SK-N-SH (cell line): ENCODE results near the gene DMD. TPM values are rescaled to one million over a fixed set of nuclear protein-coding genes. Genes with fewer than 3 reads are reported as not detected.

Experiments
- CTCF ChIA-PET: fragments of 300-600, 350-600 bp; formaldehyde crosslinking; extraction: SDS; loops from one replicate; lab custom pipeline; 2021; lab: Yijun Ruan, JAX
- POLR2A ChIA-PET: fragments of 350-600 bp; sonication (Branson Sonifier 250); formaldehyde crosslinking; extraction: SDS; loops from one replicate; lab custom pipeline; 2020; ENCODE audit warnings: antibody characterized with exemption, inconsistent platforms; lab: Yijun Ruan, JAX
- DNase-seq: peaks from one replicate; pipeline ENCODE4 v3.0.0; 2012
- H2AFZ ChIP-seq: fragments of 200-600 bp; sonication (generic); 2 replicates; pipeline ENCODE4 v1.8.1; 2016; ENCODE audit warnings: antibody characterized with exemption, mild to moderate bottlenecking, low read depth
- H3F3A ChIP-seq: fragments of 200-600 bp; sonication (generic); replicated peaks from 2 replicates; pipeline ENCODE3; 2016; ENCODE audit warnings: antibody characterized with exemption, mild to moderate bottlenecking; ENCODE audit not compliant: insufficient read depth
- H3K27ac ChIP-seq, 2 experiments: fragments of 200-500 bp in 1 of 2; fragments of 200-600 bp in 1 of 2; sonication (Bioruptor generic) in 1 of 2; sonication (generic), shearing (Covaris generic) in 1 of 2; 2 replicates each; pipeline versions ENCODE4 v1.5.1 to v1.6.1; 2014 to 2016; ENCODE audit warnings: low read depth in 2 of 2, inconsistent platforms in 1 of 2, low read length in 1 of 2, mild to moderate bottlenecking in 1 of 2, mixed read lengths in 1 of 2
- H3K27me3 ChIP-seq: fragments of 200-600 bp; sonication (generic), shearing (Covaris generic); 2 replicates; pipeline ENCODE4 v1.6.1; 2016; ENCODE audit warnings: mixed run types; ENCODE audit not compliant: insufficient read depth
- H3K36me3 ChIP-seq, 2 experiments: fragments of 200-500 bp in 1 of 2; fragments of 200-600 bp in 1 of 2; sonication (Bioruptor generic) in 1 of 2; sonication (generic) in 1 of 2; replicated peaks in 1 of 2; 2 replicates each; pipeline versions ENCODE3 to v1.5.1; 2014 to 2016; ENCODE audit warnings: low read length in 1 of 2, mild to moderate bottlenecking in 1 of 2; ENCODE audit not compliant: insufficient read depth in 2 of 2, control insufficient read depth in 1 of 2
- H3K4me1 ChIP-seq, 2 experiments: fragments of 200-500 bp in 1 of 2; fragments of 200-600 bp in 1 of 2; sonication (Bioruptor generic) in 1 of 2; sonication (generic), shearing (Covaris generic) in 1 of 2; 2 replicates each; pipeline versions ENCODE4 v1.5.1 to v1.6.1; 2014 to 2016; ENCODE audit warnings: low read depth in 1 of 2, low read length in 1 of 2, mixed run types in 1 of 2; ENCODE audit not compliant: insufficient read depth in 2 of 2, control insufficient read depth in 1 of 2
- H3K4me2 ChIP-seq: fragments of 200-600 bp; sonication (generic), shearing (Covaris generic); 2 replicates; pipeline ENCODE4 v1.6.1; 2017; ENCODE audit warnings: mixed run types
- H3K4me3 ChIP-seq, 2 experiments: fragments of 200-500 bp in 1 of 2; fragments of 200-600 bp in 1 of 2; sonication (Bioruptor generic) in 1 of 2; sonication (generic), shearing (Covaris generic) in 1 of 2; 2 replicates each; pipeline versions ENCODE4 v1.5.1 to v1.8.1; 2014 to 2016; ENCODE audit warnings: low read depth in 2 of 2, inconsistent platforms in 1 of 2, low read length in 1 of 2, mild to moderate bottlenecking in 1 of 2, mixed read lengths in 1 of 2, moderate library complexity in 1 of 2
- H3K79me2 ChIP-seq: fragments of 200-600 bp; sonication (generic); 2 replicates; pipeline ENCODE4 v1.8.1; 2017; ENCODE audit warnings: mild to moderate bottlenecking; ENCODE audit not compliant: insufficient read depth
- H3K9ac ChIP-seq: fragments of 200-600 bp; sonication (generic); 2 replicates; pipeline ENCODE4 v1.6.1; 2017; ENCODE audit warnings: mixed run types
- H3K9me2 ChIP-seq: fragments of 200-600 bp; sonication (generic); 2 replicates; pipeline ENCODE4 v1.6.1; 2017; ENCODE audit warnings: mixed run types
- H3K9me3 ChIP-seq: fragments of 200-600 bp; sonication (generic); 2 replicates; pipeline ENCODE4 v1.6.1; 2017; ENCODE audit warnings: mixed run types, mild to moderate bottlenecking, moderate library complexity
- H4K20me1 ChIP-seq: fragments of 200-600 bp; sonication (generic); 2 replicates; pipeline ENCODE4 v1.6.1; 2017; ENCODE audit warnings: mild to moderate bottlenecking, mixed run types; ENCODE audit not compliant: insufficient read depth
- CHD2 ChIP-seq: fragments of 150-350 bp; IDR thresholded peaks from 2 replicates; pipeline ENCODE4 v1.6.1; 2018; ENCODE audit warnings: low read length; ENCODE audit not compliant: partially characterized antibody
- EZH2phosphoT487 ChIP-seq: fragments of 200-600 bp; sonication (generic); IDR thresholded peaks from 2 replicates; pipeline ENCODE4 v1.6.1; 2017; ENCODE audit warnings: low read depth, mixed run types, mild to moderate bottlenecking, antibody characterized with exemption, moderate library complexity, borderline replicate concordance
- FOSL2 ChIP-seq: IDR thresholded peaks from 2 replicates; pipeline ENCODE4 v1.4.0; 2012; ENCODE audit warnings: low read depth, mild to moderate bottlenecking, moderate library complexity, borderline replicate concordance
- GABPA ChIP-seq: IDR thresholded peaks from 2 replicates; pipeline ENCODE4 v1.4.0; 2012; ENCODE audit warnings: low read depth, mild to moderate bottlenecking
- GATA2 ChIP-seq: sonication (generic); formaldehyde crosslinking; IDR thresholded peaks from 2 replicates; pipeline ENCODE4 v1.5.0; 2020; ENCODE audit warnings: mild to moderate bottlenecking, missing genetic modification reagents
- MEF2A ChIP-seq: IDR thresholded peaks from 2 replicates; pipeline ENCODE4 v1.4.0; 2012; ENCODE audit warnings: low read depth, borderline replicate concordance
- MXI1 ChIP-seq: IDR thresholded peaks from 2 replicates; pipeline ENCODE4 v1.6.1; 2012; ENCODE audit warnings: mild to moderate bottlenecking, low read depth, low read length, improper control_type of control experiment
- NFIC ChIP-seq: IDR thresholded peaks from 2 replicates; pipeline ENCODE4 v1.4.0; 2012; ENCODE audit warnings: borderline replicate concordance
- PBX3 ChIP-seq: IDR thresholded peaks from 2 replicates; pipeline ENCODE4; 2012
- RAD21 ChIP-seq: IDR thresholded peaks from 2 replicates; pipeline ENCODE4 v1.6.1; 2012; ENCODE audit warnings: mild to moderate bottlenecking, low read length
- REST ChIP-seq: IDR thresholded peaks from 2 replicates; pipeline ENCODE4 v1.6.1; 2012; ENCODE audit warnings: mild to moderate bottlenecking, low read depth, low read length, moderate library complexity
- RXRA ChIP-seq: IDR thresholded peaks from 2 replicates; pipeline ENCODE4 v1.4.0; 2012; ENCODE audit warnings: low read depth, mild to moderate bottlenecking, borderline replicate concordance
- SMC3 ChIP-seq: IDR thresholded peaks from 2 replicates; pipeline ENCODE4 v1.6.1; 2012; ENCODE audit warnings: low read depth, low read length, improper control_type of control experiment
- TAF1 ChIP-seq: IDR thresholded peaks from 2 replicates; pipeline ENCODE4 v1.6.1; 2012; ENCODE audit warnings: low read depth, mild to moderate bottlenecking, low read length, moderate library complexity, borderline replicate concordance
- TCF12 ChIP-seq: IDR thresholded peaks from 2 replicates; pipeline ENCODE4 v1.4.0; 2012
- USF1 ChIP-seq: IDR thresholded peaks from 2 replicates; pipeline ENCODE4 v1.4.0; 2012; ENCODE audit warnings: low read depth, borderline replicate concordance
- YY1 ChIP-seq: IDR thresholded peaks from 2 replicates; pipeline ENCODE4 v1.4.0; 2012; ENCODE audit warnings: low read depth, mild to moderate bottlenecking
- WGBS: methylation state at CpG from one replicate; pipeline ENCODE4 v1.1.6; 2017; ENCODE audit warnings: low lambda C conversion rate; 5-methylcytosine and 5-hydroxymethylcytosine counted together
- polyA plus RNA-seq, 3 experiments: library from polyadenylated mRNA; depleted of rRNA; stranded (reverse); fragments of >200 nt; gene quantifications; 2 replicates each; pipeline ENCODE4 v1.2.3, GENCODE V29; 2012
- TF ChIP-seq, protein P1 (sequence below): IDR thresholded peaks from 2 replicates; pipeline ENCODE4 v1.4.0; 2012; ENCODE audit warnings: low read depth

DMD gene
- polyA plus RNA-seq, 1 of the 3 experiments (the other 2 are of a cell fraction), result 3.9 TPM

DNA sequence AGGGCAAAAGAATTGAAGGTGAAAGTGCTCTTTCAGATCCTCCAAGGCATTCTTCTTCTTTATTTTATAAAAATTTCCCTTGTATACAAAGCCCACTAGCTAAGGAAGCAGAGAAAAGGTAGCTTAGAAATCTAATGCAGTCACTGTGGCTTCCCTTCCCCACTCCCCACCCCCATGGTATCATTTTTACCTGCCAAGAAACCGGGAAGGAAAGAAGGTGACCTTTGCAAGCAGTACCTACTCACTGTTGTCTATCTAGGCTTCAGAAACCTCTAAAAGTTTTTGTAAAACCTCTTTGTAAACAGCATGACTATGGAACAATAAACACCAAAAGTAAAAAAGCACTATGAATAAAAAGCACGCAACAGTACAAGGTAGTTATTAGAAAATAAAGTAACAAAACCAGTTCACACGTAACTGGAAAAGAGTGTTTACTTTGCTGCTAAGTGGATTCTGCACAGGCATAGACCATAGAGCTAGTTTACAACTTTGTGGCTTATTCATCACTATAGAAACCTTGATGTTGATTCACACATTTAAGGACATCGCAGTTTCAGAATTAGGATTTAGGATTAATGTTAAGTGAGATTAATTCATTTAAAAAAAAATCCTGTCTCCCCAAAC is 2029.9 kb downstream of the DMD start:
- POLR2A ChIA-PET, result no interaction called here
- H3K79me2 ChIP-seq, result no peaks in the 10 kb centered on the region

DNA sequence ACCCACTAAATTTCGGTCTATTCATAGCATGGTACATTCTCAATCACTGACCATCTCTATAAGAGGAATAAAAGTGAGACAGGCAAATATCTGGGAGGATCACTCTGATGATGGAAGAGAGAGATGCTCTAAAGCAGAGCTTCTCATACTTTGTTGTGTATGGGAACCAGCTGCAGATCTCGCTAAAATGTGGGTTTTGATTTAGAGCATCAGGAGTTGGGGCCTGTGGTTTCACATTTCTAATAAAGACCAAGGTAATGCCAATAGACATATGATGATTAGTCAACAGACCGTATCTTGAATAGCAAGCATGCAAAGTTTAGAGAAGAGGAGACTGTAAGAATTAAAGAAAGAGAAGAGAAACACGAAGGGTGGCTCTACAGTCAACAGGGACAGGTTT is 2032.1 kb downstream of the DMD start:
- CTCF ChIA-PET, result no interaction called here
- no peak for TF ChIP-seq FOSL2
- no peak for TF ChIP-seq GABPA
- no peak for TF ChIP-seq SMC3
- TF ChIP-seq, protein P1, sequence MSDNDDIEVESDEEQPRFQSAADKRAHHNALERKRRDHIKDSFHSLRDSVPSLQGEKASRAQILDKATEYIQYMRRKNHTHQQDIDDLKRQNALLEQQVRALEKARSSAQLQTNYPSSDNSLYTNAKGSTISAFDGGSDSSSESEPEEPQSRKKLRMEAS, result no peak
- no peak for TF ChIP-seq YY1
- no peak for TF ChIP-seq MEF2A
- no peak for TF ChIP-seq GATA2 (CRISPR knock-in tag)
- no peak for TF ChIP-seq TAF1
- TF ChIP-seq MXI1, result no peak
- no peak for TF ChIP-seq RAD21
- no peak for TF ChIP-seq REST
- TF ChIP-seq RXRA, result no peak
- TF ChIP-seq PBX3, result no peak

More for the DNA sequence above, 2029.9 kb downstream of the DMD start:
- Histone ChIP-seq H3K4me1 (no peaks in the 10 kb centered on the region), H3K27me3 (no peaks in the 10 kb centered on the region), H3F3A (no peaks in the 10 kb centered on the region), H3K36me3 (no peaks in the 10 kb centered on the region), H3K4me3 (no peak overlapping the region), H2AFZ (no peak overlapping the region), H3K9me2 (no peaks in the 10 kb centered on the region), H3K9me3 (no peaks in the 10 kb centered on the region), H3K4me2 (no peak overlapping the region), H3K27ac (no peak overlapping the region), H3K9ac (no peak overlapping the region), H4K20me1 (no peaks in the 10 kb centered on the region)
- CTCF ChIA-PET, result no interaction called here
- TF ChIP-seq MXI1, result no peak
- TF ChIP-seq NFIC, result no peak
- no peak for TF ChIP-seq RXRA
- no peak for TF ChIP-seq PBX3
- TF ChIP-seq CHD2, result no peak
- TF ChIP-seq EZH2phosphoT487, result no peak
- TF ChIP-seq TCF12, result no peak
- no peak for TF ChIP-seq FOSL2
- TF ChIP-seq GABPA, result no peak
- no peak for TF ChIP-seq USF1
- DNase-seq, result no peak
- WGBS, result 36% methylated on average over 4 of the region's 4 CpGs

More for the DNA sequence above, 2032.1 kb downstream of the DMD start:
- H3K27ac ChIP-seq, result no peak overlapping the region
- no peak overlapping the region for H3K9ac ChIP-seq
- no peaks in the 10 kb centered on the region for H3K27me3 ChIP-seq
- WGBS, result 46% methylated on average over 4 of the region's 4 CpGs
- POLR2A ChIA-PET, result no interaction called here
- no peaks in the 10 kb centered on the region for H3F3A ChIP-seq
- no peaks in the 10 kb centered on the region for H3K79me2 ChIP-seq
- no peak overlapping the region for H3K4me3 ChIP-seq
- H4K20me1 ChIP-seq, result no peaks in the 10 kb centered on the region
- H3K4me1 ChIP-seq, result no peaks in the 10 kb centered on the region
- no peaks in the 10 kb centered on the region for H3K9me3 ChIP-seq
- no peaks in the 10 kb centered on the region for H3K9me2 ChIP-seq
- H2AFZ ChIP-seq, result no peak overlapping the region
- H3K36me3 ChIP-seq, result no peaks in the 10 kb centered on the region
- no peak for DNase-seq
- no peak overlapping the region for H3K4me2 ChIP-seq
